Gastroesophageal sphincter (tissue), 4 donors: ENCODE data around the gene DROSHA. TPM values are rescaled to one million over a fixed set of nuclear protein-coding genes. Genes with fewer than 3 reads are reported as not detected.

Source experiments
- ATAC-seq: fragments of 150-250 bp; one replicate; pipeline ENCODE4 v1.9.1; 2016; ENCODE audit warnings: mild to moderate bottlenecking, moderate library complexity
- H3K27ac ChIP-seq, 4 donors: fragments of 200-600 bp; sonication (generic) in 3 of 4; 1 replicate in 3 of 4; 2 replicates in 1 of 4; pipeline ENCODE4 v1.5.1; 2016 to 2019
- H3K27me3 ChIP-seq: fragments of 200-600 bp; sonication (generic); one replicate; pipeline ENCODE4 v1.5.1; 2019
- H3K36me3 ChIP-seq, 2 donors: fragments of 200-600 bp; sonication (generic); one replicate each; pipeline ENCODE4 v1.5.1; 2019; ENCODE audit warnings: control low read depth in 1 of 2
- H3K4me1 ChIP-seq, 3 donors: fragments of 200-600 bp; sonication (generic); 1 replicate in 2 of 3; 2 replicates in 1 of 3; pipeline ENCODE4 v1.5.1; 2016 to 2019; ENCODE audit warnings: control low read depth in 2 of 3
- H3K4me3 ChIP-seq, 2 donors: fragments of 200-600 bp; sonication (generic); one replicate each; pipeline ENCODE4 v1.5.1; 2019; ENCODE audit warnings: mild to moderate bottlenecking in 1 of 2, moderate library complexity in 1 of 2
- H3K9me3 ChIP-seq, 3 donors: fragments of 200-600 bp; sonication (generic); one replicate each; pipeline ENCODE4 v1.5.1; 2017 to 2019; ENCODE audit warnings: control low read depth in 2 of 3
- CTCF ChIP-seq, 4 experiments: fragments of 200-600 bp in 2 of 4; fragments of 450-650 bp in 2 of 4; sonication (generic) in 1 of 4; IDR thresholded peaks; one replicate each; pipeline ENCODE4 v1.5.1; 2017 to 2019; ENCODE audit warnings: antibody characterized with exemption in 4 of 4, mild to moderate bottlenecking in 2 of 4, moderate library complexity in 2 of 4
- EP300 ChIP-seq: sonication (generic); formaldehyde crosslinking; IDR thresholded peaks from one replicate; pipeline ENCODE4 v1.6.1; 2017; ENCODE audit warnings: antibody characterized with exemption, mild to moderate bottlenecking
- POLR2A ChIP-seq, 2 donors: fragments of 450-650 bp; IDR thresholded peaks; one replicate each; pipeline ENCODE4 v1.6.1; 2017; ENCODE audit warnings: antibody characterized with exemption in 2 of 2, mild to moderate bottlenecking in 2 of 2, moderate library complexity in 1 of 2
- POLR2AphosphoS5 ChIP-seq: sonication (generic); formaldehyde crosslinking; IDR thresholded peaks from one replicate; pipeline ENCODE4 v1.6.1; 2017; ENCODE audit warnings: antibody characterized with exemption
- WGBS, 2 donors: methylation state at CpG; one replicate each; pipeline ENCODE4 v1.1.5; 2018; ENCODE audit warnings: low coverage in 1 of 2; 5-methylcytosine and 5-hydroxymethylcytosine counted together
- total RNA-seq, 4 donors: library from RNA; depleted of rRNA; stranded (reverse); fragments of >200 nt; gene quantifications; one replicate each; pipeline ENCODE4 v1.1.0, GENCODE V29; 2016

DROSHA gene
- total RNA-seq, 4 donors from 2014 or later, result 22.4 to 38.0 (median 36.4) TPM

GRCh38 chr5:31534527-31535046 lies 2.7 kb upstream of the DROSHA start:
- WGBS, 2 donors, result 60 to 74% methylated on average over 1 of the region's 1 CpG
- H3K9me3 ChIP-seq, result no peaks in the 10 kb centered on the region
- no peak overlapping the region for H3K27ac ChIP-seq
- no peak for TF ChIP-seq EP300
- no peak overlapping the region for H3K4me3 ChIP-seq
- H3K4me1 ChIP-seq, result peaks cover 13 to 35% (median 18%) of the 10 kb centered on the region in 3 donors
- H3K27me3 ChIP-seq, result no peaks in the 10 kb centered on the region
- H3K36me3 ChIP-seq, result peaks cover 0 to 57% of the 10 kb centered on the region in 2 donors
- ATAC-seq, result no peak

DNA sequence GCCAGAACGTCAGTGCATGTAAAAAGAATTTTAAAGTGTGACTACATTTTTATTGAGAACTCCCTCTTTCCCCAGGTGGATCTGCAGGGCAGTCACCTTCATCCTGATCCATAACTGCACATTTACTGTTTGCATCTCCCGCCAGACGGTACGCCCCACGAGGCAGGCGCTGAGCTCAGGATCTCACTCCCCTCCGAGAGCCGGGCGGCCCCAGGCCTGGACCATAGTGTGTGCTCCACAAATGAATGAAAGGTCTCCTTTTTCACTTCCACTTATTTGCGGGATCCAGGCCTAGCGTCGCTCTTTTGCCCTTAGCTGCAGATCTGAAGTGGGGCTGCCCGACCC lies 378 bp downstream of the DROSHA start:
- Histone ChIP-seq H3K36me3 (peaks cover 0 to 56% of the 10 kb centered on the region in 2 donors), H3K9me3 (no peaks in the 10 kb centered on the region), H3K27me3 (no peaks in the 10 kb centered on the region), H3K27ac (peak overlapping the region; percentile 13 to 83 (median 82)), H3K4me1 (peaks cover 13 to 39% (median 18%) of the 10 kb centered on the region in 3 donors), H3K4me3 (peak overlapping the region; percentile 84 to 85)
- TF ChIP-seq POLR2AphosphoS5, result no peak
- TF ChIP-seq CTCF (IDR thresholded peaks at IDR 0.05), result no peak
- no peak for TF ChIP-seq POLR2A (IDR thresholded peaks at IDR 0.05)
- ATAC-seq, result peak; percentile 29
- WGBS, 2 donors, result 0% methylated on average over 9 of the region's 13 CpGs

GRCh38 chr5:31530541-31531265 lies 1.2 kb downstream of the DROSHA start:
- H3K9me3 ChIP-seq, result no peaks in the 10 kb centered on the region
- H3K4me3 ChIP-seq, result peak overlapping the region in 1 of 2 donors; percentile 85
- TF ChIP-seq POLR2AphosphoS5, result no peak
- TF ChIP-seq CTCF (IDR thresholded peaks at IDR 0.05), result no peak
- no peak for TF ChIP-seq POLR2A (IDR thresholded peaks at IDR 0.05)
- no peak for TF ChIP-seq EP300
- ATAC-seq, result no peak
- peaks cover 0 to 56% of the 10 kb centered on the region in 2 donors for H3K36me3 ChIP-seq
- no peaks in the 10 kb centered on the region for H3K27me3 ChIP-seq
- no peak overlapping the region for H3K27ac ChIP-seq
- H3K4me1 ChIP-seq, result peaks cover 13 to 39% (median 18%) of the 10 kb centered on the region in 3 donors
- 64 to 66% methylated on average over 5 to 8 of the region's 9 CpGs for WGBS, 2 donors

DNA sequence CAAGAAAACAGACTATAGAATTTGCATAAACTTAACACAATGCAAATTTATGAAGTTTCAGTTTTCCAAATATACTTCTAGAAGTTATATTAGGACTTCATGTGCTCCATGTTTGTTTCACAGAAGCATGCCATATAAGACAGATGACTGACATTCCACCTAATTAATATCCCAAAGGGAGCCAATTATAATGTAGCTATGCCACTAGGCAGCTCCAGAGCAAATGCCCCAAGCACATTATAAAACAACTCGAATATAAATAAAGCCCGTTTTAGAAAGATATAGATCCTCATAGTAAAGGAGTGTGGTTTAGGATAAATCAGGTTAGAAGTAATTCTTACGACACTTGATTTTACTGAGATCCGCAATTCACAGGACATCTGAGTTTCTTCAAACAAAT lies 8.9 kb downstream of the DROSHA start:
- Histone ChIP-seq H3K9me3 (no peaks in the 10 kb centered on the region), H3K27ac (no peak overlapping the region), H3K4me1 (no peaks in the 10 kb centered on the region), H3K36me3 (peaks cover 0 to 92% of the 10 kb centered on the region in 2 donors), H3K27me3 (no peaks in the 10 kb centered on the region), H3K4me3 (no peak overlapping the region)
- TF ChIP-seq EP300, result no peak
- TF ChIP-seq POLR2AphosphoS5, result no peak
- TF ChIP-seq POLR2A (IDR thresholded peaks at IDR 0.05), result no peak
- TF ChIP-seq CTCF (IDR thresholded peaks at IDR 0.05), result no peak
- no peak for ATAC-seq
- 93 to 94% methylated on average over 4 of the region's 4 CpGs for WGBS, 2 donors

GRCh38 chr5:31516802-31517201 lies 15.1 kb downstream of the DROSHA start:
- Histone ChIP-seq H3K27me3 (no peaks in the 10 kb centered on the region), H3K36me3 (peaks cover 4 to 90% of the 10 kb centered on the region in 2 donors), H3K4me3 (no peak overlapping the region), H3K4me1 (no peaks in the 10 kb centered on the region), H3K27ac (no peak overlapping the region), H3K9me3 (no peaks in the 10 kb centered on the region)
- TF ChIP-seq POLR2AphosphoS5, result no peak
- no peak for TF ChIP-seq CTCF (IDR thresholded peaks at IDR 0.05)
- TF ChIP-seq EP300, result no peak
- no peak for TF ChIP-seq POLR2A (IDR thresholded peaks at IDR 0.05)
- 44 to 64% methylated on average over 1 of the region's 1 CpG for WGBS, 2 donors
- no peak for ATAC-seq
